ENCODE measurements around the gene AKAP6. TPM values are rescaled to one million over a fixed set of nuclear protein-coding genes. Genes with fewer than 3 reads are reported as not detected.

AKAP6 gene
- total and polyA plus RNA-seq, 12 donors, result 0.71 to 24.7 (median 8.1) TPM

DNA sequence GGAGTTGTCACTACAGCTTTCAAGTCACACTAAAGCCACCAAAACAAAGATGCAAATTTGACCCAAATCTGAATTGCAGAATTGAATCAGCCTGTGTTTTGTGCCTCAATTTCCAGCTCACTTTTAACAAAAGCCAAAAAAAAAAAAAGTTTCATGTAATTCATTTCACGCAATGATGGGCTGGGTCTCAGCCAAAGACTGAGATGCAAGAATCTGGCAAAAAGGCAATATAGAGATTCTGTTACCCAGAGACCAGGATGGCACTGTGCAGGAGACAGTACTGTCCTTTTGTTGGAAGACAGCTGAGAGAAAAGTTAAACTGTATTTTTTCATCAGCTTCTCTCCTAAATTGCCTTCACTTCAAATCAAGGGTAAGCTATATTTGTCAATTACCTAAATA is 403.9 kb downstream of the AKAP6 start:
- WGBS, 4 donors, result 94 to 100% (median 99%) methylated on average over 1 of the region's 1 CpG
- DNase-seq, result no peak
- intact Hi-C loops (cut with DNase I), result no loop called here

DNA sequence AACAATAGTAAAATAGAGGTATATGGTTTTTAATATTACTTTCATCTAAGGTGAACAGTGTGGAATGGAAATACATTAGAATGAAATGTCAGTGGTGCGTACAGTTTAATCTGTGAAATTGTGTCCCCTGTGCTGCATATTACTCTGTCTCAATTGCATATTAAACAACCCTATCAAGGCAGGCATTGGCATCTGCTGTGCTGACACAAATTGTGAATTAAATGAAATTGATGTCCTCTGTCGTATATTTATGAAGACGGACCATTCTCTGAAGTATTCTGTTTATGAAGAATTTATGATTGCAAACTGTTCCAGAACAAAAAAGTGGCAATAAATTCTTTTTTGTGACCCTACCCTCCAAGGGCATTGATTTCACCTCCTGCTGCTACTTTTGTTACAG is 405.2 kb downstream of the AKAP6 start:
- intact Hi-C loops (cut with DNase I), result no loop called here
- H3K27ac ChIP-seq, result no peak overlapping the region

More for the DNA sequence above, 403.9 kb downstream of the AKAP6 start:
- Histone ChIP-seq H3K27me3 (no peaks in the 10 kb centered on the region), H3K36me3 (replicated peaks in 1 of 2) (no peaks in the 10 kb centered on the region), H3K4me3 (no peak overlapping the region), H3K9me3 (replicated peaks in 1 of 3) (no peaks in the 10 kb centered on the region), H3K4me1 (replicated peaks in 1 of 2) (no peaks in the 10 kb centered on the region), H3K27ac (no peak overlapping the region)
- TF ChIP-seq POLR2A (IDR thresholded peaks at IDR 0.05) (no peak), CTCF (IDR thresholded peaks at IDR 0.05) (no peak)

DNA sequence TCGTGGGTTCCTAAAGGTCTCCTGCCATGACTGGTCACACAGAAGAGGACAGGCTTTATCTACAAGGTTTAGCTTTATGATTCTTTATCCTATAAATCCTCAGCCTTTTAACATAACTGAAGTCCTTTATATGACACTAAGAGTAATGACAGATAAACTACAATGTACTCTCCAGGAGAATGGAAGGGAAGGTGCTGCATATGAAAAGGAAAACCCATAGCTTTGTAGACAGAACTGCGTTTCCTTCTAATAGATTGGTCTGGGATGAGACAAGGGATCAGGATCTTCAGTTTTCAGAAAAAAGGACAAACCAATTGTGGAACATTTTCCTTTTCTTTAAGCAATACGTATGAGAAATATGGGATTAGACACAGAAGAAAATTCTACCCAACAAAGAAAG is 408.5 kb downstream of the AKAP6 start:
- intact Hi-C loops (cut with DNase I), result no loop called here
- DNase-seq, result no peak
- Histone ChIP-seq H3K4me3 (no peak overlapping the region), H3K36me3 (replicated peaks in 1 of 2) (no peaks in the 10 kb centered on the region), H3K27ac (no peak overlapping the region), H3K27me3 (no peaks in the 10 kb centered on the region), H3K9me3 (replicated peaks in 1 of 3) (no peaks in the 10 kb centered on the region), H3K4me1 (replicated peaks in 1 of 2) (no peaks in the 10 kb centered on the region)
- WGBS, 4 donors, result 94 to 98% (median 94%) methylated on average over 3 of the region's 3 CpGs
- no peak for TF ChIP-seq CTCF (IDR thresholded peaks at IDR 0.05)
- no peak for TF ChIP-seq POLR2A (IDR thresholded peaks at IDR 0.05)

More for the DNA sequence above, 405.2 kb downstream of the AKAP6 start:
- Histone ChIP-seq H3K27me3 (no peaks in the 10 kb centered on the region), H3K9me3 (replicated peaks in 1 of 3) (no peaks in the 10 kb centered on the region), H3K4me1 (replicated peaks in 1 of 2) (no peaks in the 10 kb centered on the region), H3K4me3 (no peak overlapping the region), H3K36me3 (replicated peaks in 1 of 2) (no peaks in the 10 kb centered on the region)
- 84 to 92% (median 89%) methylated on average over 3 of the region's 3 CpGs for WGBS, 4 donors
- TF ChIP-seq CTCF (IDR thresholded peaks at IDR 0.05), result no peak
- no peak for TF ChIP-seq POLR2A (IDR thresholded peaks at IDR 0.05)
- no peak for DNase-seq

DNA sequence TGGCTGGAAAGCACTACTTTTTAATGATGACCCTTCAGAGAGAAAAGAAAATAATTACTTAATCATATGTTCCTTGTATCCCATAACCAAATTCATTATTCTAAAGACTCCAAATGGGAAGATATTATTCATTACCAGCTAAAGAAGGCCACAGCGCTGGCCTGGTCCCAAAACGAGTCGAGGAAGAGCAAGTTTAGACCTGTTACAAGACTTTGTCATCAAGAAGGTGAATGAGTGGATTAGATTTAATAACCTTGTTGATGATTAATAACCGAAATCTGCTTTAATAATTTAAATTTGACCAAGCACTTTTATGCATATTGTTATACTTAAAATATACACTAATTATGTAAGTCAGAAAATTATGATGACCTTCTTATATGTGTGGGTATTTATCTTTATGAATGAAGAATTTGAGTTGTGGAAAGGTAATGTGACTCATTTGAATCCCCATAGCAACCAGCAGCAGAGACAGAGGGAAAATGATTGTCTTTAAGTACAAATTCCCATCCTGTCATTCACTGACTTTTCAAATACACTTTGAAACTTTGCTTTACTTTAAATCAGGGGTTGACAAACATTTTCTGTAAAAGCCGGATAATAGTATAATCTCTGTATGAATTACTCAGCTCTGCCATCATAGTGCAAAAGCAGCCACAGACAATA is 409.2 kb downstream of the AKAP6 start:
- Histone ChIP-seq H3K27ac (no peak overlapping the region), H3K36me3 (replicated peaks in 1 of 2) (no peaks in the 10 kb centered on the region), H3K9me3 (replicated peaks in 1 of 3) (no peaks in the 10 kb centered on the region), H3K4me3 (no peak overlapping the region), H3K27me3 (no peaks in the 10 kb centered on the region), H3K4me1 (replicated peaks in 1 of 2) (no peaks in the 10 kb centered on the region)
- DNase-seq, result no peak
- WGBS, 4 donors, result 81 to 92% (median 82%) methylated on average over 5 of the region's 5 CpGs
- TF ChIP-seq CTCF (IDR thresholded peaks at IDR 0.05), result no peak
- no peak for TF ChIP-seq POLR2A (IDR thresholded peaks at IDR 0.05)
- intact Hi-C loops (cut with DNase I), result no loop called here

Data from adrenal gland (tissue), 12 donors.